Measurements from ENCODE around the gene NAA10. TPM values are rescaled to one million over a fixed set of nuclear protein-coding genes. Genes with fewer than 3 reads are reported as not detected.

Gene NAA10
- total and polyA plus RNA-seq, 2 of the 13 experiments (the other 11 are each of a cell fraction or from before 2014, with no cell fraction given), result 49.2 to 51.7 TPM

DNA sequence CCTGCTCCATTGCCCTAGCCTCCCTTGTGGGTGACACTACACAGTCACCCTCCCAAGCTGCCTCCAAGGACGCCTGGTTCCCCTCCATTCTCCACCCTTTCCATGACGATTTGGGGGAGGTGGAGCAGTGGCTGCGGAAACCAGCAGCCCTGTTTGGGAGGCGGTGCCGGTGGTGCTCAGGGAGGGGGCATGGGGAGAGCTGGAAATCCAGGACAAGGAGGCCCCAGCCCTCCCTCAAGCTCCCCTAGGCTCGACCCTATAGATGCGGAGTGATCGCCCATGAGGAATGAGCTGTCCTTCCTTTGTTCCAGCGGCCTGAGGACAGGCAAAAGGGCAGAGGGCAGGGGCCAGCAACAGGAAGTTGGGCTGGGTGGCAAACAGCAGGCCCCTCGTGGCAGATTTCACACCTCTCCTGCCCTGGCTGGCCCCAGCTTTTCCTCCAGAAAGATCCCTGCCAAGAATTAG is 13.2 kb upstream of the NAA10 start (continued):
- TF ChIP-seq NR2F1 (CRISPR knock-in tag; IDR thresholded peaks at IDR 0.05) (peak; percentile 65 to 66; a peak in 3 of 4 replicates), HMG20A (CRISPR knock-in tag; IDR thresholded peaks at IDR 0.05; ENCODE audit: borderline replicate concordance) (no peak), ZNF570 (CRISPR knock-in tag; IDR thresholded peaks at IDR 0.05; ENCODE audit: borderline replicate concordance) (no peak), NCOR1 (IDR thresholded peaks at IDR 0.05; ENCODE audit: borderline replicate concordance, low read length) (no peak), NR2F6 (IDR thresholded peaks at IDR 0.05) (peak; percentile 86), NR2F6 (CRISPR knock-in tag; IDR thresholded peaks at IDR 0.05) (peak; percentile 88), ZNF331 (CRISPR knock-in tag; IDR thresholded peaks at IDR 0.05) (0 out of 2 replicates have a peak, but pooled peaks have one; percentile 47), ZC3H13 (CRISPR knock-in tag; IDR thresholded peaks at IDR 0.05) (no peak), ZNF567 (CRISPR knock-in tag; IDR thresholded peaks at IDR 0.05; ENCODE audit: borderline replicate concordance) (no peak), RXRA (CRISPR knock-in tag; IDR thresholded peaks at IDR 0.05) (peak; percentile 41; the same call in 1 of the 2 replicates), NFKBIZ (CRISPR knock-in tag; IDR thresholded peaks at IDR 0.05) (no peak), ZNF335 (CRISPR knock-in tag; IDR thresholded peaks at IDR 0.05) (no peak), ZNF879 (CRISPR knock-in tag; IDR thresholded peaks at IDR 0.05) (0 out of 2 replicates have a peak, but pooled peaks have one; percentile 53), ZNF781 (CRISPR knock-in tag; IDR thresholded peaks at IDR 0.05; ENCODE audit: borderline replicate concordance, not compliant biosample characterization) (no peak), SALL1 (CRISPR knock-in tag; IDR thresholded peaks at IDR 0.05) (peak; percentile 34; the same call in 1 of the 2 replicates), ONECUT2 (CRISPR knock-in tag; IDR thresholded peaks at IDR 0.05) (no peak), ZBTB7A (CRISPR knock-in tag; IDR thresholded peaks at IDR 0.05) (0 out of 2 replicates have a peak, but pooled peaks have one; percentile 14), SIX1 (CRISPR knock-in tag; IDR thresholded peaks at IDR 0.05; ENCODE audit: borderline replicate concordance) (no peak), GABPB1 (CRISPR knock-in tag; IDR thresholded peaks at IDR 0.05) (peak; percentile 82), FOXA3 (CRISPR knock-in tag; IDR thresholded peaks at IDR 0.05) (no peak), ZNF605 (CRISPR knock-in tag; IDR thresholded peaks at IDR 0.05) (0 out of 2 replicates have a peak, but pooled peaks have one; percentile 53)
- TF ChIP-seq, protein P1, sequence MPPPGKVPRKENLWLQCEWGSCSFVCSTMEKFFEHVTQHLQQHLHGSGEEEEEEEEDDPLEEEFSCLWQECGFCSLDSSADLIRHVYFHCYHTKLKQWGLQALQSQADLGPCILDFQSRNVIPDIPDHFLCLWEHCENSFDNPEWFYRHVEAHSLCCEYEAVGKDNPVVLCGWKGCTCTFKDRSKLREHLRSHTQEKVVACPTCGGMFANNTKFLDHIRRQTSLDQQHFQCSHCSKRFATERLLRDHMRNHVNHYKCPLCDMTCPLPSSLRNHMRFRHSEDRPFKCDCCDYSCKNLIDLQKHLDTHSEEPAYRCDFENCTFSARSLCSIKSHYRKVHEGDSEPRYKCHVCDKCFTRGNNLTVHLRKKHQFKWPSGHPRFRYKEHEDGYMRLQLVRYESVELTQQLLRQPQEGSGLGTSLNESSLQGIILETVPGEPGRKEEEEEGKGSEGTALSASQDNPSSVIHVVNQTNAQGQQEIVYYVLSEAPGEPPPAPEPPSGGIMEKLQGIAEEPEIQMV (CRISPR knock-in tag; IDR thresholded peaks at IDR 0.05; ENCODE audit: low read depth), result no peak
- TF ChIP-seq, protein P2, sequence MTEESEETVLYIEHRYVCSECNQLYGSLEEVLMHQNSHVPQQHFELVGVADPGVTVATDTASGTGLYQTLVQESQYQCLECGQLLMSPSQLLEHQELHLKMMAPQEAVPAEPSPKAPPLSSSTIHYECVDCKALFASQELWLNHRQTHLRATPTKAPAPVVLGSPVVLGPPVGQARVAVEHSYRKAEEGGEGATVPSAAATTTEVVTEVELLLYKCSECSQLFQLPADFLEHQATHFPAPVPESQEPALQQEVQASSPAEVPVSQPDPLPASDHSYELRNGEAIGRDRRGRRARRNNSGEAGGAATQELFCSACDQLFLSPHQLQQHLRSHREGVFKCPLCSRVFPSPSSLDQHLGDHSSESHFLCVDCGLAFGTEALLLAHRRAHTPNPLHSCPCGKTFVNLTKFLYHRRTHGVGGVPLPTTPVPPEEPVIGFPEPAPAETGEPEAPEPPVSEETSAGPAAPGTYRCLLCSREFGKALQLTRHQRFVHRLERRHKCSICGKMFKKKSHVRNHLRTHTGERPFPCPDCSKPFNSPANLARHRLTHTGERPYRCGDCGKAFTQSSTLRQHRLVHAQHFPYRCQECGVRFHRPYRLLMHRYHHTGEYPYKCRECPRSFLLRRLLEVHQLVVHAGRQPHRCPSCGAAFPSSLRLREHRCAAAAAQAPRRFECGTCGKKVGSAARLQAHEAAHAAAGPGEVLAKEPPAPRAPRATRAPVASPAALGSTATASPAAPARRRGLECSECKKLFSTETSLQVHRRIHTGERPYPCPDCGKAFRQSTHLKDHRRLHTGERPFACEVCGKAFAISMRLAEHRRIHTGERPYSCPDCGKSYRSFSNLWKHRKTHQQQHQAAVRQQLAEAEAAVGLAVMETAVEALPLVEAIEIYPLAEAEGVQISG (CRISPR knock-in tag; IDR thresholded peaks at IDR 0.05), result 0 out of 2 replicates have a peak, but pooled peaks have one; percentile 20
- TF ChIP-seq, protein P3, sequence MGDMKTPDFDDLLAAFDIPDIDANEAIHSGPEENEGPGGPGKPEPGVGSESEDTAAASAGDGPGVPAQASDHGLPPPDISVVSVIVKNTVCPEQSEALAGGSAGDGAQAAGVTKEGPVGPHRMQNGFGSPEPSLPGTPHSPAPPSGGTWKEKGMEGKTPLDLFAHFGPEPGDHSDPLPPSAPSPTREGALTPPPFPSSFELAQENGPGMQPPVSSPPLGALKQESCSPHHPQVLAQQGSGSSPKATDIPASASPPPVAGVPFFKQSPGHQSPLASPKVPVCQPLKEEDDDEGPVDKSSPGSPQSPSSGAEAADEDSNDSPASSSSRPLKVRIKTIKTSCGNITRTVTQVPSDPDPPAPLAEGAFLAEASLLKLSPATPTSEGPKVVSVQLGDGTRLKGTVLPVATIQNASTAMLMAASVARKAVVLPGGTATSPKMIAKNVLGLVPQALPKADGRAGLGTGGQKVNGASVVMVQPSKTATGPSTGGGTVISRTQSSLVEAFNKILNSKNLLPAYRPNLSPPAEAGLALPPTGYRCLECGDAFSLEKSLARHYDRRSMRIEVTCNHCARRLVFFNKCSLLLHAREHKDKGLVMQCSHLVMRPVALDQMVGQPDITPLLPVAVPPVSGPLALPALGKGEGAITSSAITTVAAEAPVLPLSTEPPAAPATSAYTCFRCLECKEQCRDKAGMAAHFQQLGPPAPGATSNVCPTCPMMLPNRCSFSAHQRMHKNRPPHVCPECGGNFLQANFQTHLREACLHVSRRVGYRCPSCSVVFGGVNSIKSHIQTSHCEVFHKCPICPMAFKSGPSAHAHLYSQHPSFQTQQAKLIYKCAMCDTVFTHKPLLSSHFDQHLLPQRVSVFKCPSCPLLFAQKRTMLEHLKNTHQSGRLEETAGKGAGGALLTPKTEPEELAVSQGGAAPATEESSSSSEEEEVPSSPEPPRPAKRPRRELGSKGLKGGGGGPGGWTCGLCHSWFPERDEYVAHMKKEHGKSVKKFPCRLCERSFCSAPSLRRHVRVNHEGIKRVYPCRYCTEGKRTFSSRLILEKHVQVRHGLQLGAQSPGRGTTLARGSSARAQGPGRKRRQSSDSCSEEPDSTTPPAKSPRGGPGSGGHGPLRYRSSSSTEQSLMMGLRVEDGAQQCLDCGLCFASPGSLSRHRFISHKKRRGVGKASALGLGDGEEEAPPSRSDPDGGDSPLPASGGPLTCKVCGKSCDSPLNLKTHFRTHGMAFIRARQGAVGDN (CRISPR knock-in tag; IDR thresholded peaks at IDR 0.05), result peak; percentile 97
